OCI-LY7 (cell line): ENCODE measurements around the gene TGFB1.

Experiments
- EZH2phosphoT487 ChIP-seq: fragments of 200-600 bp; sonication (generic); IDR thresholded peaks from 2 replicates; pipeline ENCODE4 v1.6.1; 2018; ENCODE audit warnings: low read depth, borderline replicate concordance, mild to moderate bottlenecking, mixed run types, antibody characterized with exemption, low read length, moderate library complexity, mixed read lengths
- TF ChIP-seq, protein P1 (sequence below): fragments of 200-600 bp; sonication (generic); conservative IDR thresholded peaks from 2 replicates; pipeline ENCODE4 v1.5.1; 2014; ENCODE audit warnings: mild to moderate bottlenecking, antibody characterized with exemption, low read length, moderate library complexity, mixed read lengths

DNA sequence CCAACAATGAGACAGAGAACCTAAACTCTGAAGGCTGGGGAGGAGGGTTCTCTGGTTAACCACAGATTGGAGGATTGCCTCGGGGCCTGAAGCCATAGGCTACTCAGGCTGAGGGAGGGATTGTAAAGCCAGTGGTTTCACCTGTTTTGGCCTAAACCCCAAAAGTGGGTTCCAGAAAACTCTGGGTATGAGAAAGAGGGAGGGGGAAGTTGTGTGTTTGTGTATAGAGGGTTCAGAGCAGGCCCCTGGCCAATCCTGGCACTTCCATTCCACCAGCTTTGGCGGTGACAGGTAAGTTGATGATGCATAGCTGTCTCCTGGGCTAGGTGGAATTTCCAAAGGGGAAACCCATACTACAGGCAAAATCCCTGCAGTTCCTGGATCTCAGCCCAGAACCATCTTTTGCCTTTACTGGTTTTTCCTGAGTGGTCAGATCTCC lies 57.3 kb downstream of the TGFB1 start:
- TF ChIP-seq EZH2phosphoT487: no peak
- TF ChIP-seq, protein P1, sequence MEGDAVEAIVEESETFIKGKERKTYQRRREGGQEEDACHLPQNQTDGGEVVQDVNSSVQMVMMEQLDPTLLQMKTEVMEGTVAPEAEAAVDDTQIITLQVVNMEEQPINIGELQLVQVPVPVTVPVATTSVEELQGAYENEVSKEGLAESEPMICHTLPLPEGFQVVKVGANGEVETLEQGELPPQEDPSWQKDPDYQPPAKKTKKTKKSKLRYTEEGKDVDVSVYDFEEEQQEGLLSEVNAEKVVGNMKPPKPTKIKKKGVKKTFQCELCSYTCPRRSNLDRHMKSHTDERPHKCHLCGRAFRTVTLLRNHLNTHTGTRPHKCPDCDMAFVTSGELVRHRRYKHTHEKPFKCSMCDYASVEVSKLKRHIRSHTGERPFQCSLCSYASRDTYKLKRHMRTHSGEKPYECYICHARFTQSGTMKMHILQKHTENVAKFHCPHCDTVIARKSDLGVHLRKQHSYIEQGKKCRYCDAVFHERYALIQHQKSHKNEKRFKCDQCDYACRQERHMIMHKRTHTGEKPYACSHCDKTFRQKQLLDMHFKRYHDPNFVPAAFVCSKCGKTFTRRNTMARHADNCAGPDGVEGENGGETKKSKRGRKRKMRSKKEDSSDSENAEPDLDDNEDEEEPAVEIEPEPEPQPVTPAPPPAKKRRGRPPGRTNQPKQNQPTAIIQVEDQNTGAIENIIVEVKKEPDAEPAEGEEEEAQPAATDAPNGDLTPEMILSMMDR: no peak
